Measurements from ENCODE around the gene ASAH2. TPM values are rescaled to one million over a fixed set of nuclear protein-coding genes. Genes with fewer than 3 reads are reported as not detected.

Gene ASAH2
- total and polyA plus RNA-seq, 2 of the 8 experiments (the other 6 are each of a cell fraction or from before 2014, with no cell fraction given) = 1.2 to 3.1 TPM

- TF ChIP-seq ASH2L (IDR thresholded peaks at IDR 0.05; ENCODE audit: low read length) (no peak), HDAC2 (IDR thresholded peaks at IDR 0.05; ENCODE audit: borderline replicate concordance in 1 of 2, low read depth in 2 of 2, low read length in 2 of 2) (no peak), RAD21 (IDR thresholded peaks at IDR 0.05 in 1 of 2, conservative IDR thresholded peaks at IDR 0.05 in 1 of 2; ENCODE audit: low read depth in 2 of 2, low read length in 2 of 2) (no peak), SIX5 (IDR thresholded peaks at IDR 0.05; ENCODE audit: low read depth, low read length) (no peak)
These were observed 2.7 kb downstream of the ASAH2 start (continued) for GRCh38 chr10:50248598-50248997.
